GM12878 (cell line): Measurements from ENCODE around the gene CUZD1.

Experiments
- CEBPB ChIP-seq, 2 experiments: fragments of 150-350 bp in 1 of 2; IDR thresholded peaks; 2 replicates each; pipeline ENCODE4 v1.6.1; 2012 to 2014; ENCODE audit warnings: low read depth in 2 of 2, low read length in 2 of 2, borderline replicate concordance in 1 of 2, inconsistent platforms in 1 of 2
- CREB1 ChIP-seq: IDR thresholded peaks from 2 replicates; pipeline ENCODE4 v1.6.1; 2012; ENCODE audit warnings: low read depth, mild to moderate bottlenecking, inconsistent platforms
- CTCF ChIP-seq, 3 experiments: IDR thresholded peaks in 2 of 3; conservative IDR thresholded peaks in 1 of 3; 2 replicates each; pipeline ENCODE4 v1.5.1; 2011; ENCODE audit warnings: low read depth in 3 of 3, low read length in 3 of 3, mild to moderate bottlenecking in 3 of 3, control low read depth in 2 of 3, moderate library complexity in 2 of 3, inconsistent platforms in 1 of 3, mixed read lengths in 1 of 3; ENCODE audit not compliant: control insufficient read depth in 2 of 3, insufficient read depth in 1 of 3; ENCODE audit errors: extremely low read depth in 1 of 3
- FOXM1 ChIP-seq: IDR thresholded peaks from 2 replicates; pipeline ENCODE4 v1.6.1; 2012; ENCODE audit warnings: low read depth, mild to moderate bottlenecking, inconsistent platforms, low read length, moderate library complexity
- JUND ChIP-seq: IDR thresholded peaks from 2 replicates; pipeline ENCODE4 v1.6.1; 2012; ENCODE audit warnings: low read depth, mild to moderate bottlenecking, low read length, improper control_type of control experiment, moderate library complexity
- SIN3A ChIP-seq: IDR thresholded peaks from 2 replicates; pipeline ENCODE4 v1.6.1; 2012; ENCODE audit warnings: low read depth, low read length, improper control_type of control experiment
- SMC3 ChIP-seq: IDR thresholded peaks from 2 replicates; pipeline ENCODE4 v1.6.1; 2011; ENCODE audit warnings: low read length, improper control_type of control experiment, borderline replicate concordance
- TAF1 ChIP-seq: IDR thresholded peaks from 2 replicates; pipeline ENCODE4 v1.6.1; 2011; ENCODE audit warnings: mild to moderate bottlenecking, low read depth, low read length, borderline replicate concordance
- YY1 ChIP-seq: IDR thresholded peaks from 2 replicates; pipeline ENCODE4 v1.6.1; 2011; ENCODE audit warnings: low read depth, mild to moderate bottlenecking, low read length
- TF ChIP-seq, protein P1 (sequence below): IDR thresholded peaks from 2 replicates; pipeline ENCODE4 v1.6.1; 2011; ENCODE audit warnings: borderline replicate concordance, low read depth, mild to moderate bottlenecking, moderate library complexity, mixed read lengths, low read length; ENCODE audit not compliant: insufficient read depth; ENCODE audit errors: extremely low read length

DNA sequence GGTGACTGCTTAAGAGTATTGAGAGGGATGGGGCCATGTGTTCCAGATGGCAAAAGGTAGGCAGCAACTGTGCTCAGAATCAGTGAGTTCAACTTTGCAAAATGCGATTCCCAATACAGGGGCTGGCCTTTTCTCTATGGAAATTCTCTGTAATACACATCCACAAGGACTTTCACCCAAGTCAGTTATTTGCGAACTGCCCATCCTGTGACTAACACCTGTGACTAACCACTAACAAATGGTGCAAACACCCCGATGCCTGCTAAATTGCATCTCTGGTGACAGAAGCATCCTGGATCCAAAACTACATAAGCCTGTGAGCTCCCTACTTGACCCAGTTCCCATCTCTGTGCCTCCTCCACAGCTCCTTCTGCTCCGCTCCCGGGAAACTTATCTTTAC, 9.0 kb upstream of the CUZD1 start:
- no peak for TF ChIP-seq FOXM1
- TF ChIP-seq SMC3: no peak
- TF ChIP-seq CREB1: no peak
- TF ChIP-seq YY1: no peak
- no peak for TF ChIP-seq SIN3A
- no peak for TF ChIP-seq CTCF (IDR thresholded peaks at IDR 0.05 in 2 of 3, conservative IDR thresholded peaks at IDR 0.05 in 1 of 3; ENCODE audit: control insufficient read depth in 2 of 3, extremely low read depth in 1 of 3, insufficient read depth in 1 of 3, low read depth in 3 of 3, low read length in 3 of 3)
- TF ChIP-seq JUND: no peak
- TF ChIP-seq TAF1: no peak
- no peak for TF ChIP-seq CEBPB (IDR thresholded peaks at IDR 0.05; ENCODE audit: borderline replicate concordance in 1 of 2, low read depth in 2 of 2, low read length in 2 of 2)
- TF ChIP-seq, protein P1, sequence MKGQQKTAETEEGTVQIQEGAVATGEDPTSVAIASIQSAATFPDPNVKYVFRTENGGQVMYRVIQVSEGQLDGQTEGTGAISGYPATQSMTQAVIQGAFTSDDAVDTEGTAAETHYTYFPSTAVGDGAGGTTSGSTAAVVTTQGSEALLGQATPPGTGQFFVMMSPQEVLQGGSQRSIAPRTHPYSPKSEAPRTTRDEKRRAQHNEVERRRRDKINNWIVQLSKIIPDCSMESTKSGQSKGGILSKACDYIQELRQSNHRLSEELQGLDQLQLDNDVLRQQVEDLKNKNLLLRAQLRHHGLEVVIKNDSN: no peak
